Astrocyte (in vitro differentiated cells and primary cell): Measurements from ENCODE around the gene MATN1.

Experiments
- EZH2 ChIP-seq: IDR thresholded peaks from 2 replicates; pipeline ENCODE4 v1.6.1; 2012; ENCODE audit warnings: mild to moderate bottlenecking, low read length, inconsistent platforms; ENCODE audit not compliant: insufficient read depth
- TF ChIP-seq, protein P1 (sequence below): IDR thresholded peaks from 2 replicates; pipeline ENCODE4 v1.5.1; 2011; ENCODE audit warnings: low read depth, mild to moderate bottlenecking, inconsistent platforms, low read length, moderate library complexity; ENCODE audit not compliant: insufficient read depth

DNA sequence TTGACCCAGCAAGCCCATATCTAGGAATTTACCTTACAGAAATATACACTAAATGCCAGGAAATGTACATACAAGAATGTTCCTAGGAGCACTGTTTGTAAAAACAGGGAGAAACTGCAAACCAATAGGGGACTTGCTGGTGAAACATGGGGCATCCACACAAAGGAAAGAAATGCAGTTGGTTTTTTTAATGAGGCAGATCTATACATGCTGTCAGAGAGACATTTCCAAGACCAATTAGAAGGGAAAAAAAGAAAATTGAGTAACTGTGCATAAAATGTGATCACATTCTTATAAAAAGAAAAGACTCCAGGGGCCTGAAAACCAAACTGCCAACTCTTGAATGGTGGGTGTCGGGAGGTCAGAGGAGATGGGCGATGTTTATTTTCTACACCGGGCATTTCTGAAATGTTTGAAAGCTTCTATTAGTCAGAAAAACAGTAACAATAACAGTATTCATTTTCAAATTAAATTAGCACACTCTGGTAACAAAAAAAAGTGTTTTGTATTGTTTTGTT, 56.6 kb downstream of the MATN1 start:
- TF ChIP-seq EZH2, result no peak
- TF ChIP-seq, protein P1, sequence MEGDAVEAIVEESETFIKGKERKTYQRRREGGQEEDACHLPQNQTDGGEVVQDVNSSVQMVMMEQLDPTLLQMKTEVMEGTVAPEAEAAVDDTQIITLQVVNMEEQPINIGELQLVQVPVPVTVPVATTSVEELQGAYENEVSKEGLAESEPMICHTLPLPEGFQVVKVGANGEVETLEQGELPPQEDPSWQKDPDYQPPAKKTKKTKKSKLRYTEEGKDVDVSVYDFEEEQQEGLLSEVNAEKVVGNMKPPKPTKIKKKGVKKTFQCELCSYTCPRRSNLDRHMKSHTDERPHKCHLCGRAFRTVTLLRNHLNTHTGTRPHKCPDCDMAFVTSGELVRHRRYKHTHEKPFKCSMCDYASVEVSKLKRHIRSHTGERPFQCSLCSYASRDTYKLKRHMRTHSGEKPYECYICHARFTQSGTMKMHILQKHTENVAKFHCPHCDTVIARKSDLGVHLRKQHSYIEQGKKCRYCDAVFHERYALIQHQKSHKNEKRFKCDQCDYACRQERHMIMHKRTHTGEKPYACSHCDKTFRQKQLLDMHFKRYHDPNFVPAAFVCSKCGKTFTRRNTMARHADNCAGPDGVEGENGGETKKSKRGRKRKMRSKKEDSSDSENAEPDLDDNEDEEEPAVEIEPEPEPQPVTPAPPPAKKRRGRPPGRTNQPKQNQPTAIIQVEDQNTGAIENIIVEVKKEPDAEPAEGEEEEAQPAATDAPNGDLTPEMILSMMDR, result no peak
